Sigmoid colon (tissue), 4 donors: ENCODE measurements around the gene EEPD1.
"Not testable (repeated sequence)": the region's sequence is repeated elsewhere in the genome, so short reads cannot be mapped to it uniquely, and the experiment has no call there.

Source experiments
- CTCF ChIP-seq, 4 experiments: fragments of 450-650 bp in 3 of 4; fragments of 200-600 bp in 1 of 4; IDR thresholded peaks; one replicate each; pipeline ENCODE4 v1.5.1; 2016 to 2019; ENCODE audit warnings: antibody characterized with exemption in 4 of 4, mild to moderate bottlenecking in 3 of 4, moderate library complexity in 2 of 4
- EP300 ChIP-seq, 4 donors: sonication (generic); formaldehyde crosslinking; IDR thresholded peaks; one replicate each; pipeline ENCODE4 v1.6.1; 2017; ENCODE audit warnings: antibody characterized with exemption in 4 of 4
- POLR2A ChIP-seq, 2 donors: fragments of 450-650 bp; IDR thresholded peaks; one replicate each; pipeline ENCODE4 v1.6.1; 2016; ENCODE audit warnings: antibody characterized with exemption in 2 of 2, mild to moderate bottlenecking in 2 of 2, moderate library complexity in 2 of 2

- TF ChIP-seq POLR2A, CTCF, EP300 (IDR thresholded peaks at IDR 0.05): not testable (repeated sequence)
Measured at GRCh38 chr7:36119983-36120646, 32.9 kb upstream of the EEPD1 start.
